RWPE1 (cell line): ENCODE results near the gene PKNOX2.

Source experiments
- CTCF ChIA-PET: fragments of 350-600 bp; sonication (Branson Sonifier 250); formaldehyde crosslinking; extraction: SDS; loops from one replicate; lab custom pipeline; 2021; lab: Yijun Ruan, JAX
- POLR2A ChIA-PET: fragments of 400-600 bp; formaldehyde crosslinking; extraction: SDS; loops from one replicate; lab custom pipeline; 2020; ENCODE audit warnings: antibody characterized with exemption; ENCODE audit not compliant: low non-redundant PET; lab: Yijun Ruan, JAX
- DNase-seq: peaks from one replicate; pipeline ENCODE4 v3.0.0; 2012; ENCODE audit warnings: low spot score
- H3K27ac ChIP-seq: fragments of 450-650 bp; 2 replicates; pipeline ENCODE4 v1.5.1; 2017
- TF ChIP-seq, protein P1 (sequence below): fragments of 450-650 bp; conservative IDR thresholded peaks from 2 replicates; pipeline ENCODE4 v1.5.1; 2017; ENCODE audit warnings: low read depth, mild to moderate bottlenecking

PKNOX2 gene

DNA sequence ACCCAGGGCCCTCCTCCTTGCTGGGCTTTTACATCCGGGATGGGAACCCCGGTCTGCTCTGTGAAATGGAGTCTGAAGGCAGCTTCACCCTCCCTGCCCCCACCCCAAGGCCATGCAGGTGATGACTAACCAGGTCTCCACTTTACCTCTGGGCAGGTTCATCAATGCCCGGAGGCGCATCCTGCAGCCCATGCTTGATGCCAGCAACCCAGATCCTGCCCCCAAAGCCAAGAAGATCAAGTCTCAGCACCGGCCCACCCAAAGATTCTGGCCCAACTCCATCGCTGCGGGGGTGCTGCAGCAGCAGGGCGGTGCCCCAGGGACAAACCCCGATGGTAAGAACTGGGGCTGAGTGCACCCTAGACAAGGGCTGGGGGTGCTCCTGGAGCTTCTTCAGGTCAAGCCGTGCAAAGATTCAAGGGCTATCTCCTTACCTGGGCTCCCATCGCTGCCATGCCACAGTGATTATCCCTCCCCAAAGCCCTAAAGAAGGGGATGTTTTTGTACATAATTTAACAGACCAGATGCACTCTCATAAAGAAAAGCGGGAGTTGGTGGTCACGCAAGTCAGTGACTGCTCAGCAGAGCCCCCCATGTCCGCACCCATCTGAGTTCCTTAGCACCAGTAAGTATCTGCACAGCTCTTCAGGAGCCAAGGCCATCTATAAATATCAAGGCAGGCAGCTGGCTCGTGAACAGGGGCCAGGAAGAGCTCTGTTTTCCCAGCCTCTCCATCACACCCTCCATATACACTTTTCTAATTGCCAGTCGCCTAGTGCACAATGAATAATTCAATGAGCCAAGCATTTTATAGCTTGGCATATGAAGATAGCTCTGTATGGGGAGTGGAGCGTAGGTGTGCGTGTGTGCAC, 265.5 kb downstream of the PKNOX2 start:
- CTCF ChIA-PET: interaction anchor here (0.6 to 1.1 kb wide), 10 partner anchors 9 to 1307 kb away, joined by 3 to 6 read pairs (median 3); partner anchors contain the start of gene PKNOX2
- no peak overlapping the region for H3K27ac ChIP-seq
- POLR2A ChIA-PET: no interaction called here
- TF ChIP-seq, protein P1, sequence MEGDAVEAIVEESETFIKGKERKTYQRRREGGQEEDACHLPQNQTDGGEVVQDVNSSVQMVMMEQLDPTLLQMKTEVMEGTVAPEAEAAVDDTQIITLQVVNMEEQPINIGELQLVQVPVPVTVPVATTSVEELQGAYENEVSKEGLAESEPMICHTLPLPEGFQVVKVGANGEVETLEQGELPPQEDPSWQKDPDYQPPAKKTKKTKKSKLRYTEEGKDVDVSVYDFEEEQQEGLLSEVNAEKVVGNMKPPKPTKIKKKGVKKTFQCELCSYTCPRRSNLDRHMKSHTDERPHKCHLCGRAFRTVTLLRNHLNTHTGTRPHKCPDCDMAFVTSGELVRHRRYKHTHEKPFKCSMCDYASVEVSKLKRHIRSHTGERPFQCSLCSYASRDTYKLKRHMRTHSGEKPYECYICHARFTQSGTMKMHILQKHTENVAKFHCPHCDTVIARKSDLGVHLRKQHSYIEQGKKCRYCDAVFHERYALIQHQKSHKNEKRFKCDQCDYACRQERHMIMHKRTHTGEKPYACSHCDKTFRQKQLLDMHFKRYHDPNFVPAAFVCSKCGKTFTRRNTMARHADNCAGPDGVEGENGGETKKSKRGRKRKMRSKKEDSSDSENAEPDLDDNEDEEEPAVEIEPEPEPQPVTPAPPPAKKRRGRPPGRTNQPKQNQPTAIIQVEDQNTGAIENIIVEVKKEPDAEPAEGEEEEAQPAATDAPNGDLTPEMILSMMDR: no peak
- no peak for DNase-seq

DNA sequence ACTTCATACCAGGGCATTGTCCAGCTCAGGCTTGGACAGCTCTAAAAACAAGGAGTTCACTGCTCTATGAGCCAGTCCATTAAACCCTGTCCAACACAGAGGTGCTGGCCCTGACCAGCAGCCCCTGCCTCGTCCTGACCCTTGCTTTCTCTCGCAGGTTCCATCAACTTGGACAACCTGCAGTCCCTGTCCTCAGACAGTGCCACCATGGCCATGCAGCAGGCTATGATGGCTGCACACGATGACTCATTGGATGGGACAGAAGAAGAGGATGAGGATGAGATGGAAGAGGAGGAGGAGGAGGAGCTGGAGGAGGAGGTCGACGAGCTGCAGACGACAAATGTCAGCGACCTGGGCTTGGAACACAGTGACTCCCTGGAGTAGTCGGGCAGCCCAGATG, 266.5 kb downstream of the PKNOX2 start:
- no peak for DNase-seq
- TF ChIP-seq, protein P1: no peak
- ChIA-PET POLR2A (no interaction called here), CTCF (interaction anchor here (0.6 to 0.8 kb wide), 3 partner anchors 26 to 469 kb away, joined by 3 to 7 read pairs (median 5); no protein-coding TSS in a partner anchor)
- H3K27ac ChIP-seq: no peak overlapping the region

DNA sequence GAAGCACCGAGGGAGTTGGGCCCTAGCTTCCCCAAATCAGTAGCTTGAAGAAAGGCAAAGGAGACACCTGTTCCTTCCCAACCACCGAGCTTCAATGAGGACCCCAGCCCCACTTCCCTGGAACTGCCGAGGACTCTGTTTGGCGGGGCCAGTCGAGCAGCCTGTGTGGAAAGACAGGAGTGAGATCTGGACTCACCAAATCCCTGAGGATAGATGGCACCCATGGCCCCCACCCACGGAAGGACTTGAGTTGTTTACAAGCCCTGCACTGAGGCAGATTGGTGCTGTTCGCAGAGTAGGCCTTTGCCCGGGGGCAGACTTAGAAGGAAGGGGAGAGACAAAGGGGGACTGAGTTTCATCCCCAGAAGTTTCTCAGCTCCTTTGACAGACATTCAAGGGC, 266.9 kb downstream of the PKNOX2 start:
- no peak overlapping the region for H3K27ac ChIP-seq
- DNase-seq: no peak
- CTCF ChIA-PET: interaction anchor here (0.8 to 0.9 kb wide), 2 partner anchors 9 to 190 kb away, joined by 5 to 7 read pairs; no protein-coding TSS in a partner anchor
- TF ChIP-seq, protein P1: no peak
- POLR2A ChIA-PET: no interaction called here

DNA sequence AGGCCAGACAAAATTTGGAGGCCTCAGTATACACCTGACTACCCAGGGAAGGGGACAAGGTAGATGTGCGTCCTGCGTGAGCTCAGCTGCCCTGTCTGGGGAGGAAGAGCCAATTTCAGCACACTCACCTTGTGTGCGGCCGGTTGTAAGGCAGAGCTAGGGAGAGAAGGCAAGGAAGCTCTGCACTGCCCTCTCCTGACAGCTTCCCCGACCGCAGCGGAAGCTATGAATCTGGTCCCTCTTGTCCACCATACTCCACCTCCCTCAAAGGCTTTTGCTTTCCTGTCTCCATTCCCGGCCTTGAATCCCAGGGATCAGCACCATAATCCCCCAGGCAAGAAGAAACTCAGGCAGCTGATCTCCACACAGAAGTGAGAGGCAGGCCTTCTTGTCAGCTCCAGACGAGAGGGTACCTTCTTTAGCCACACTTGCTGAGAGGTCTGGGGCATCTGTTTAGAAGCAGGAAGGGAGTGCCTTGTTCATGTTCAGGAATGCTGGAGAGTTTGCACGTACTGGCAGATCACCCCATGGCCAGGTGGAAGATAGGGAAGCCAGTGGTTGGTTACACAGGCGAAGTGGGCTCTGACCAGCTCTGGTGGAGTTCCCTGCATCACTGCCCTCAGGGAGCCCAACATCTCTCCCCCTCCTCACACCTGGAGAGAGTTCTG, 269.0 kb downstream of the PKNOX2 start:
- TF ChIP-seq, protein P1: peak; percentile 15; the same call in 1 of the 2 replicates
- ChIA-PET POLR2A (interaction anchor here (0.5 kb wide), 1 partner anchor 20 kb away, joined by 3 read pairs; no protein-coding TSS in a partner anchor), CTCF (interaction anchor here (0.8 to 1.0 kb wide), 2 partner anchors 17 to 326 kb away, joined by 3 to 4 read pairs; no protein-coding TSS in a partner anchor)
- no peak overlapping the region for H3K27ac ChIP-seq
- no peak for DNase-seq

- DNase-seq: no peak
- ChIA-PET POLR2A (no interaction called here), CTCF (no interaction called here)
- TF ChIP-seq, protein P1: no peak
- no peak overlapping the region for H3K27ac ChIP-seq
Observed at GRCh38 chr11:125435461-125436238, 271.1 kb downstream of the PKNOX2 start.
